Gastroesophageal sphincter (tissue), 4 donors: Measurements from ENCODE around the gene CAMKK1. TPM values are rescaled to one million over a fixed set of nuclear protein-coding genes. Genes with fewer than 3 reads are reported as not detected.

Experiments used
- ATAC-seq: fragments of 150-250 bp; one replicate; pipeline ENCODE4 v1.9.1; 2016; ENCODE audit warnings: mild to moderate bottlenecking, moderate library complexity
- H3K27ac ChIP-seq, 4 donors: fragments of 200-600 bp; sonication (generic) in 3 of 4; 1 replicate in 3 of 4; 2 replicates in 1 of 4; pipeline ENCODE4 v1.5.1; 2016 to 2019
- H3K27me3 ChIP-seq: fragments of 200-600 bp; sonication (generic); one replicate; pipeline ENCODE4 v1.5.1; 2019
- H3K36me3 ChIP-seq, 2 donors: fragments of 200-600 bp; sonication (generic); one replicate each; pipeline ENCODE4 v1.5.1; 2019; ENCODE audit warnings: control low read depth in 1 of 2
- H3K4me1 ChIP-seq, 3 donors: fragments of 200-600 bp; sonication (generic); 1 replicate in 2 of 3; 2 replicates in 1 of 3; pipeline ENCODE4 v1.5.1; 2016 to 2019; ENCODE audit warnings: control low read depth in 2 of 3
- H3K4me3 ChIP-seq, 2 donors: fragments of 200-600 bp; sonication (generic); one replicate each; pipeline ENCODE4 v1.5.1; 2019; ENCODE audit warnings: mild to moderate bottlenecking in 1 of 2, moderate library complexity in 1 of 2
- H3K9me3 ChIP-seq, 3 donors: fragments of 200-600 bp; sonication (generic); one replicate each; pipeline ENCODE4 v1.5.1; 2017 to 2019; ENCODE audit warnings: control low read depth in 2 of 3
- CTCF ChIP-seq, 4 experiments: fragments of 200-600 bp in 2 of 4; fragments of 450-650 bp in 2 of 4; sonication (generic) in 1 of 4; IDR thresholded peaks; one replicate each; pipeline ENCODE4 v1.5.1; 2017 to 2019; ENCODE audit warnings: antibody characterized with exemption in 4 of 4, mild to moderate bottlenecking in 2 of 4, moderate library complexity in 2 of 4
- EP300 ChIP-seq: sonication (generic); formaldehyde crosslinking; IDR thresholded peaks from one replicate; pipeline ENCODE4 v1.6.1; 2017; ENCODE audit warnings: antibody characterized with exemption, mild to moderate bottlenecking
- POLR2A ChIP-seq, 2 donors: fragments of 450-650 bp; IDR thresholded peaks; one replicate each; pipeline ENCODE4 v1.6.1; 2017; ENCODE audit warnings: antibody characterized with exemption in 2 of 2, mild to moderate bottlenecking in 2 of 2, moderate library complexity in 1 of 2
- POLR2AphosphoS5 ChIP-seq: sonication (generic); formaldehyde crosslinking; IDR thresholded peaks from one replicate; pipeline ENCODE4 v1.6.1; 2017; ENCODE audit warnings: antibody characterized with exemption
- WGBS, 2 donors: methylation state at CpG; one replicate each; pipeline ENCODE4 v1.1.5; 2018; ENCODE audit warnings: low coverage in 1 of 2; 5-methylcytosine and 5-hydroxymethylcytosine counted together
- total RNA-seq, 4 donors: library from RNA; depleted of rRNA; stranded (reverse); fragments of >200 nt; gene quantifications; one replicate each; pipeline ENCODE4 v1.1.0, GENCODE V29; 2016

CAMKK1 gene
- total RNA-seq, 4 donors from 2014 or later, result 3.4 to 7.1 (median 3.8) TPM

- 51 to 67% methylated on average over 4 to 10 of the region's 10 CpGs for WGBS, 2 donors
- TF ChIP-seq EP300 (no peak), POLR2AphosphoS5 (no peak), CTCF (IDR thresholded peaks at IDR 0.05) (no peak), POLR2A (IDR thresholded peaks at IDR 0.05) (no peak)
- H3K27me3 ChIP-seq, result no peaks in the 10 kb centered on the region
- no peak overlapping the region for H3K27ac ChIP-seq
- no peaks in the 10 kb centered on the region for H3K9me3 ChIP-seq
- H3K4me1 ChIP-seq, result no peaks in the 10 kb centered on the region
- no peak overlapping the region for H3K4me3 ChIP-seq
- no peak for ATAC-seq
- no peaks in the 10 kb centered on the region for H3K36me3 ChIP-seq
Observed at GRCh38 chr17:3852561-3852960, 40.3 kb downstream of the CAMKK1 start.

GRCh38 chr17:3851461-3852100 lies 41.3 kb downstream of the CAMKK1 start:
- no peak overlapping the region for H3K27ac ChIP-seq
- H3K27me3 ChIP-seq, result no peaks in the 10 kb centered on the region
- no peaks in the 10 kb centered on the region for H3K36me3 ChIP-seq
- ATAC-seq, result no peak
- WGBS, 2 donors, result 64 to 78% methylated on average over 7 to 24 of the region's 24 CpGs
- TF ChIP-seq POLR2AphosphoS5 (no peak), POLR2A (IDR thresholded peaks at IDR 0.05) (no peak), CTCF (IDR thresholded peaks at IDR 0.05) (no peak), EP300 (no peak)
- no peak overlapping the region for H3K4me3 ChIP-seq
- H3K9me3 ChIP-seq, result no peaks in the 10 kb centered on the region
- H3K4me1 ChIP-seq, result peaks cover 0 to under 1% (median 0%) of the 10 kb centered on the region in 3 donors

- Histone ChIP-seq H3K4me1 (peaks cover 0 to 26% (median 7%) of the 10 kb centered on the region in 3 donors), H3K27me3 (no peaks in the 10 kb centered on the region), H3K36me3 (peaks cover 0 to 10% of the 10 kb centered on the region in 2 donors), H3K4me3 (no peak overlapping the region), H3K9me3 (no peaks in the 10 kb centered on the region), H3K27ac (no peak overlapping the region)
- WGBS, 2 donors, result 60 to 76% methylated on average over 1 to 3 of the region's 9 CpGs
- ATAC-seq, result no peak
- TF ChIP-seq POLR2A (IDR thresholded peaks at IDR 0.05), result no peak
- no peak for TF ChIP-seq EP300
- no peak for TF ChIP-seq CTCF (IDR thresholded peaks at IDR 0.05)
- no peak for TF ChIP-seq POLR2AphosphoS5
Observed at GRCh38 chr17:3848229-3848835, 44.5 kb downstream of the CAMKK1 start.

GRCh38 chr17:3847165-3847670 lies 45.6 kb downstream of the CAMKK1 start:
- no peak for TF ChIP-seq POLR2AphosphoS5
- no peak for TF ChIP-seq EP300
- no peak for TF ChIP-seq POLR2A (IDR thresholded peaks at IDR 0.05)
- no peak for TF ChIP-seq CTCF (IDR thresholded peaks at IDR 0.05)
- peaks cover 0 to 28% (median 7%) of the 10 kb centered on the region in 3 donors for H3K4me1 ChIP-seq
- no peak for ATAC-seq
- no peaks in the 10 kb centered on the region for H3K27me3 ChIP-seq
- no peaks in the 10 kb centered on the region for H3K9me3 ChIP-seq
- no peak overlapping the region for H3K4me3 ChIP-seq
- no peak overlapping the region for H3K27ac ChIP-seq
- H3K36me3 ChIP-seq, result peaks cover 0 to 21% of the 10 kb centered on the region in 2 donors
- 80% methylated on average over 1 of the region's 9 CpGs; no CpG with 5 or more reads in 1 of the 2 donors for WGBS, 2 donors
